Motor neuron (in vitro differentiated cells): ENCODE results near the gene ZNF777. TPM values are rescaled to one million over a fixed set of nuclear protein-coding genes. Genes with fewer than 3 reads are reported as not detected.

Experiments used
- ATAC-seq, 8 experiments: fragments of 200-7000 bp; cut with Tn5 transposase; replicated peaks in 6 of 8; 2 replicates each; pipeline ENCODE4 v1.8.0; 2021; ENCODE audit warnings: mild to moderate bottlenecking in 8 of 8, moderate library complexity in 8 of 8
- H3K27ac ChIP-seq, 2 donors: fragments of 250-450 bp; sonication (Bioruptor Pico); 2 replicates each; pipeline ENCODE4 v1.9.0; 2021; ENCODE audit warnings: antibody characterized with exemption in 2 of 2, mild to moderate bottlenecking in 2 of 2, moderate library complexity in 1 of 2
- H3K4me1 ChIP-seq, 2 donors: fragments of 250-450 bp; sonication (Bioruptor Pico); replicated peaks in 1 of 2; 2 replicates each; pipeline ENCODE4 v1.6.1; 2021; ENCODE audit warnings: antibody characterized with exemption in 2 of 2, mild to moderate bottlenecking in 2 of 2, moderate library complexity in 1 of 2
- H3K4me3 ChIP-seq, 5 donors: fragments of 250-450 bp; sonication (Bioruptor Pico); 2 replicates each; pipeline ENCODE4 v1.9.0; 2021; ENCODE audit warnings: antibody characterized with exemption in 5 of 5, mild to moderate bottlenecking in 5 of 5, moderate library complexity in 4 of 5
- WGBS, 10 experiments: fragments of 450-650 bp; shearing (Covaris generic); methylation state at CpG; one replicate each; pipeline ENCODE4 v1.0.0; 2022; 5-methylcytosine and 5-hydroxymethylcytosine counted together
- in situ Hi-C, 9 experiments: fragments of 400-800 bp; cut with MboI; loops; one replicate each; pipeline ENCODE4 v1.15.0; 2021; ENCODE audit warnings: low sequenced_read_pairs in 9 of 9, low pct_unique_long_range_greater_than_20kb in 2 of 9; ENCODE audit not compliant: unreplicated experiment in 9 of 9
- total RNA-seq, 8 experiments: library from RNA; unstranded; fragments of 300-600 nt; gene quantifications; 2 replicates each; pipeline versions ENCODE4 v1.2.3 to v1.2.4, GENCODE V29; 2022

ZNF777 gene
- total RNA-seq, 8 experiments from 2014 or later = 5.5 to 12.9 (median 10.1) TPM

DNA sequence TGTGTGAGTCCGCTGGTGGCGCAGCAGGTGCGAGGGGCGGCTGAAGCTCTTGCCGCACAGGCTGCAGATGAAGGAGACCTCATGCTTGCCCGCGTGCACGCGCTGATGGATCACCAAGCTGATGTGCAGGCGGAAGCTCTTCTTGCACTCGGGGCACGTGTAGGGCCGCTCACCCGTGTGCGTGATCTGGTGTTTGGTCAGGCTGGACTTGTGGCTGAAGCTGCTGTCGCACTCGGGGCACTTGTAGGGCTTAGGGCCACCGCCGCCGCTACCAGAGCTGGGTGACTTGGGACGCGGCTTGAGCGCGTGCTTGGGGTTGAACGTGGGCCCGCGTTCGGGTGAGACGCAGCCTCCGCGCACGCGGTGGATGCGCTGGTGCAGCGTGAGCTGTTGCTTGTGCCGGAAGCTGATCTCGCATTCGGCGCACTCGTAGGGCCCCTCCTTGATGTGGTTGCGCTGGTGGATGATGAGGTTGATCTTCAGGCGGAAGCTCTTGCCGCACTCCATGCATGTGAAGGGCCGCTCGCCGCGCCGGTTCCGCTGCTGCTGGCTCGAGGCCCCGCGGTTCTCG is 28.7 kb downstream of the ZNF777 start:
- in situ Hi-C loops = no loop called here
- no peak for ATAC-seq
- no peak overlapping the region for H3K4me3 ChIP-seq
- H3K27ac ChIP-seq = no peak overlapping the region
- 96 to 100% (median 98%) methylated on average over 1 to 23 of the region's 53 CpGs; no CpG with 5 or more reads in 1 of the 10 experiments for WGBS, 10 experiments
- no peaks in the 10 kb centered on the region for H3K4me1 ChIP-seq

GRCh38 chr7:149431486-149432120 is 29.3 kb downstream of the ZNF777 start:
- in situ Hi-C loops = no loop called here
- Histone ChIP-seq H3K27ac (no peak overlapping the region), H3K4me1 (no peaks in the 10 kb centered on the region), H3K4me3 (no peak overlapping the region)
- WGBS, 10 experiments = 90 to 100% (median 97%) methylated on average over 2 to 10 of the region's 66 CpGs; no CpG with 5 or more reads in 6 of the 10 experiments
- no peak for ATAC-seq

- ATAC-seq = no peak
- no peak overlapping the region for H3K27ac ChIP-seq
Observed at GRCh38 chr7:149430192-149430591, 30.7 kb downstream of the ZNF777 start.

DNA sequence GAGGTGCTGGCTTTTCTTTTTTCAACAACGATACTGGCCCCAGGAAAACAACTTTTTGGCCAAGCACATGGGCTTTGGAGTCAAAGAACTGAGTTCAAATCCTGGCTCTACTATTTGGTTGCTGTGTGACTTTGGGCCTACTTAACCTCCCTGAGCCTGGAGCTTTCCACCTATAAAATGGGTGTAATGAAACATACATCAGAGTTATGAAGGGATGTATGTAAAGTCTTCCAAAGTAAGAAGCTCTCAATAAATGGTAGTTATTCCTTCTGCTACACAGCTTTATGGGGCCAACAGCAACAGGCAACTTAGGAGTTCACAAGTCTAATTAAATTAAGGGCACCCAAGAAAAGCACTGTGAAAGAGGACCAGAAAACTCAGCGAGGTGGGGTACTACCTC is 33.0 kb downstream of the ZNF777 start:
- WGBS, 10 experiments = 70 to 100% (median 93%) methylated on average over 1 to 2 of the region's 2 CpGs; no CpG with 5 or more reads in 2 of the 10 experiments
- no peak for ATAC-seq
- in situ Hi-C loops = no loop called here
- H3K4me3 ChIP-seq = no peak overlapping the region
- H3K4me1 ChIP-seq = no peaks in the 10 kb centered on the region
- no peak overlapping the region for H3K27ac ChIP-seq

More at GRCh38 chr7:149430192-149430591, 30.7 kb downstream of the ZNF777 start:
- H3K4me1 ChIP-seq = no peaks in the 10 kb centered on the region
- in situ Hi-C loops = no loop called here
- H3K4me3 ChIP-seq = no peak overlapping the region
- WGBS, 10 experiments = 83 to 100% (median 91%) methylated on average over 1 to 4 of the region's 4 CpGs; no CpG with 5 or more reads in 4 of the 10 experiments

- no peak overlapping the region for H3K4me3 ChIP-seq
Observed at GRCh38 chr7:149427096-149427680, 33.7 kb downstream of the ZNF777 start.

GRCh38 chr7:149423449-149424110 is 37.3 kb downstream of the ZNF777 start:
- WGBS, 10 experiments = 33 to 90% (median 78%) methylated on average over 1 to 16 of the region's 24 CpGs; no CpG with 5 or more reads in 2 of the 10 experiments
- no peak overlapping the region for H3K27ac ChIP-seq
- no peak for ATAC-seq
- H3K4me1 ChIP-seq = peaks cover 0 to 2% of the 10 kb centered on the region in 2 donors
- in situ Hi-C loops = no loop called here
- H3K4me3 ChIP-seq = no peak overlapping the region

More at GRCh38 chr7:149427096-149427680, 33.7 kb downstream of the ZNF777 start:
- 0 to 92% (median 60%) methylated on average over 1 to 4 of the region's 4 CpGs; no CpG with 5 or more reads in 2 of the 10 experiments for WGBS, 10 experiments
- H3K4me1 ChIP-seq = no peaks in the 10 kb centered on the region
- in situ Hi-C loops = no loop called here
- peak in 3 of 8 experiments; percentile 5 to 58 (median 31) for ATAC-seq
- H3K27ac ChIP-seq = no peak overlapping the region

- in situ Hi-C loops = no loop called here
- no peak overlapping the region for H3K27ac ChIP-seq
- no peak for ATAC-seq
- H3K4me1 ChIP-seq = peaks cover 0 to 2% of the 10 kb centered on the region in 2 donors
- WGBS, 10 experiments = 97 to 100% methylated on average over 1 to 6 of the region's 35 CpGs; no CpG with 5 or more reads in 8 of the 10 experiments
- H3K4me3 ChIP-seq = no peak overlapping the region
Observed at GRCh38 chr7:149422914-149423301, 38.0 kb downstream of the ZNF777 start.

DNA sequence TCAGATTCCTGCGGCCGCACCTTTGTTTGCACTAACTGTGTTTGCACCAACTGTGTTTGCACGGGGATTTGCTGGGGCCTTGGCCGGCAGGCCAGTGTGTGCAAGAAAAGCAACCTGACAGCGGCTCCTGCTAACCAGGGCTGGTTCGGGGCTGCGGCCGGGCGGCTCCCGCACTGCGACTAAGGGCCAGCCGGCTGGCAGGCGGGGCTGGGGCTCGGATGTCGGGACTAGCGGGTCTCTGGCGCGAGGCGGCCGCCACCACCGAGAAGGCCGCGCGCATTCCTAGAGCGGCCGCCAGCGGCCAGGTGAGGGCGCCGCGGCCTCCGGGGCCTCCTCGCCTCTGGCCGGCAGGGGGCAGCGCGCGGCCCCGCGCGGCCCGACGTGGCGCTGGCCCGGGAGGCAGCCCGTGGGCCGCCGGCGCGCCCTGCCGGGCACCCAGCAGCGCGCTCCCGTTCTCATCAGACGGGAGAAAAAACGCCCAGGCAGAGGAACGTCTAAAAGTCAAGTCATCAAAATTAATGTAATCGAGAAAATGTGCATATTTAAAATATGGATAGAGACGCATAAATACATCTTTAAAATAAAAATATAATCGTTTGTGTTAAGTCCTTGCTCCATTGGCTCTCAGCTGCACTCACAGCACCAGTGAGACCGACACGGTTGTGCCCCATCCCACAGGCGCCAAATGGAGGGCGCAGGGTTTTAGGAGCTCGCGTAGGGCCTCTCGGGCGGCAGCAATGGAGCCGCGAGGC is 38.5 kb downstream of the ZNF777 start:
- Histone ChIP-seq H3K27ac (no peak overlapping the region), H3K4me3 (peak overlapping the region; percentile 18 to 32 (median 29)), H3K4me1 (peaks cover 0 to 2% of the 10 kb centered on the region in 2 donors)
- in situ Hi-C loops = no loop called here
- WGBS, 10 experiments = 0 to 81% (median 8%) methylated on average over 1 to 19 of the region's 68 CpGs; no CpG with 5 or more reads in 3 of the 10 experiments
- peak; percentile 90 to 96 (median 94) for ATAC-seq

DNA sequence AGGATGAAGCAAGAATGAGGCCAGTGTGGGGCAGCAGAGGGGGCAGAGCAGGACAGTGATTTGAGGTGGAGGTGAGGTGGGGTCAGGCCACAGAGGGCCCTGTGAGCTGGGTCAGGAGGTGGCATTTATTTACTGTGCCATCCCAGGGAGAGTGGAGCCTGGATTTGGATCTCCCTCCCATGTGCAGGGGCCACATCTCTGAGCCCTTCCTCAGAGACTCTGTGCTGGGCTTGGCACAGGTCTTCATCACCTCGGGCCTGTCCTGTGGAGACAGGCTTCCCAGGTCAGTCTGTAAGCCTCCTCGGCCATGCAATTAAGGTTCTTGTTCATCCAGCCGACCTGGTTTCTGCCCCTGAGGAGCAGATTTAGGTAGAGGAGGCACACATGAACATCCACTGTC is 40.9 kb downstream of the ZNF777 start:
- no peak for ATAC-seq
- no peak overlapping the region for H3K4me3 ChIP-seq
- 0 to 83% (median 55%) methylated on average over 1 to 2 of the region's 3 CpGs; no CpG with 5 or more reads in 6 of the 10 experiments for WGBS, 10 experiments
- in situ Hi-C loops = no loop called here
- no peak overlapping the region for H3K27ac ChIP-seq
- H3K4me1 ChIP-seq = peaks cover 0 to 2% of the 10 kb centered on the region in 2 donors

DNA sequence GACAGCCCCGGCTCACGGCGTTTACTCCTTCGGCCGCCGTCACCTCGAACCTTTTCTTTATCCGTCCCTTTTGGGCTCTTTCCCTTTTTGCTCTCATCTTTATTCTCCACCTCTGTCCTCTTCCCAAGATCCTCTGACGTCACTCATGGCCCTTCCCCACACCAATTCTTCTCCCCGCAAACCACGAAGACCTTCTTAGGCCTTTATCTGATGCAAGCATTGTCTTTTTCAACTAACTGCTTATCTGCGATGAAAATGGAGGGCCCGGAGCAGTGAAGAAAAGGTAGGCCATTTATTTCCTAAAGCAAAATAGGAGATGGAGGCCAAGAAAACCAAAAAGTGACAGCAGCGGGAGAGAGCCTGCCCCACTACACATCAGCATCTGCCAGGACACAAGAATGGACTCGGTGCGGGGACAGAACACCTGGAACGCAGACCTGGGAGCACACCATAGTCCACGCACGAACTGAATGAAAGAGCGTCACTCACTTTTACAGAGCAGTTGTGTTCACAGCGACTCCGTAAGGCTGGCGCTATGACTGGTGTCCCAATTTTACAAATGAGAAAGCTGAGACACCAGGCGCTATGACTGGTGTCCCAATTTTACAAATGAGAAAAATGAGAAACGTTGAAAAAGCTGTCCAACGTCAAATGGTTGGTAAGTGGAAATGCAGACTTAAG is 45.3 kb downstream of the ZNF777 start:
- no peaks in the 10 kb centered on the region for H3K4me1 ChIP-seq
- ATAC-seq = peak in 4 of 8 experiments; percentile 18 to 43 (median 30)
- peak overlapping the region in 2 of 5 donors; percentile 15 to 21 for H3K4me3 ChIP-seq
- no peak overlapping the region for H3K27ac ChIP-seq
- in situ Hi-C loops = loop anchor here in 1 of 9 experiments (10.0 kb wide), 1 partner anchor 101 kb away; no protein-coding TSS in a partner anchor
- 23 to 57% (median 43%) methylated on average over 2 to 26 of the region's 26 CpGs; no CpG with 5 or more reads in 1 of the 10 experiments for WGBS, 10 experiments

DNA sequence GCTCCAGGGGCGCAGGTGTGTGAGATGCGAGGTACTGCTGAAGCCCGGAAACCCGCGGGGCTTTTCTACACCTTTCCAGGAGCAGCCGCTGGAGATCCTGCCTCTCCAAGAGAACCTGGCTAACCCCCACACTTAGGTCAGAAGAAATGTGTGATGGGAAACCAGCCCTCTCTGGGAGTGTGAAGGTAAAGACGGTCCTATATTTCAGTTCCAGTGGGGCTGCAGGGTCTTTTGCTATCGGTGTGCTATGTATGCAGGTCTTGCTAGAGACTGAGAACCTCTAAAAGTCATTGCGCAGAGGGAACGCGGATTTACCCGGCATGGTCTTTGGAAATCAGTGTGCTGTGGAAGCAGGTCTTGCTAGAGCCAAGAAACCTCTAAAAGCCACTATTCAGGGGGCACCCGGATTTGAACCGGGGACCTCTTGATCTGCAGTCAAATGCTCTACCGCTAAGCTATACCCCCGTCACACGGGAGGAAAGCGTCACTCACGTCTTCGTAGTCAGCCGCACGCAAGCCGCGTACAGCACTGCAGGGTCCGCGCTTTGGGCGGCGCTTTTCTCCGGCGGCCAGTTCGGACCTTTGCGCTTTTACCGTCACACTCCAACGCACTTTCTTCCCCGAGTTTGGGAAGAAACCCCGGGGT is 46.0 kb downstream of the ZNF777 start:
- no peak overlapping the region for H3K27ac ChIP-seq
- peak in 7 of 8 experiments; percentile 43 to 91 (median 84) for ATAC-seq
- 0 to 14% (median 0%) methylated on average over 3 to 33 of the region's 36 CpGs; no CpG with 5 or more reads in 2 of the 10 experiments for WGBS, 10 experiments

More for the DNA sequence above, 46.0 kb downstream of the ZNF777 start:
- Histone ChIP-seq H3K4me1 (no peaks in the 10 kb centered on the region), H3K4me3 (peak overlapping the region in 2 of 5 donors; percentile 15 to 21)
- in situ Hi-C loops = loop anchor here in 1 of 9 experiments (10.0 kb wide), 1 partner anchor 100 kb away; no protein-coding TSS in a partner anchor
